Subcutaneous adipose tissue (tissue), 4 donors: ENCODE measurements around the gene SHROOM2. TPM values are rescaled to one million over a fixed set of nuclear protein-coding genes. Genes with fewer than 3 reads are reported as not detected.

ENCODE experiments used
- total RNA-seq, 4 donors: library from RNA; depleted of rRNA; stranded (reverse); fragments of >200 nt; gene quantifications; one replicate each; pipeline ENCODE4 v1.1.0, GENCODE V29; 2016
- TF ChIP-seq, protein P1 (sequence below): fragments of 450-650 bp; IDR thresholded peaks from one replicate; pipeline ENCODE4 v1.5.1; 2016; ENCODE audit warnings: low read depth, mild to moderate bottlenecking, control low read depth, antibody characterized with exemption, moderate library complexity

Gene SHROOM2, protein sequence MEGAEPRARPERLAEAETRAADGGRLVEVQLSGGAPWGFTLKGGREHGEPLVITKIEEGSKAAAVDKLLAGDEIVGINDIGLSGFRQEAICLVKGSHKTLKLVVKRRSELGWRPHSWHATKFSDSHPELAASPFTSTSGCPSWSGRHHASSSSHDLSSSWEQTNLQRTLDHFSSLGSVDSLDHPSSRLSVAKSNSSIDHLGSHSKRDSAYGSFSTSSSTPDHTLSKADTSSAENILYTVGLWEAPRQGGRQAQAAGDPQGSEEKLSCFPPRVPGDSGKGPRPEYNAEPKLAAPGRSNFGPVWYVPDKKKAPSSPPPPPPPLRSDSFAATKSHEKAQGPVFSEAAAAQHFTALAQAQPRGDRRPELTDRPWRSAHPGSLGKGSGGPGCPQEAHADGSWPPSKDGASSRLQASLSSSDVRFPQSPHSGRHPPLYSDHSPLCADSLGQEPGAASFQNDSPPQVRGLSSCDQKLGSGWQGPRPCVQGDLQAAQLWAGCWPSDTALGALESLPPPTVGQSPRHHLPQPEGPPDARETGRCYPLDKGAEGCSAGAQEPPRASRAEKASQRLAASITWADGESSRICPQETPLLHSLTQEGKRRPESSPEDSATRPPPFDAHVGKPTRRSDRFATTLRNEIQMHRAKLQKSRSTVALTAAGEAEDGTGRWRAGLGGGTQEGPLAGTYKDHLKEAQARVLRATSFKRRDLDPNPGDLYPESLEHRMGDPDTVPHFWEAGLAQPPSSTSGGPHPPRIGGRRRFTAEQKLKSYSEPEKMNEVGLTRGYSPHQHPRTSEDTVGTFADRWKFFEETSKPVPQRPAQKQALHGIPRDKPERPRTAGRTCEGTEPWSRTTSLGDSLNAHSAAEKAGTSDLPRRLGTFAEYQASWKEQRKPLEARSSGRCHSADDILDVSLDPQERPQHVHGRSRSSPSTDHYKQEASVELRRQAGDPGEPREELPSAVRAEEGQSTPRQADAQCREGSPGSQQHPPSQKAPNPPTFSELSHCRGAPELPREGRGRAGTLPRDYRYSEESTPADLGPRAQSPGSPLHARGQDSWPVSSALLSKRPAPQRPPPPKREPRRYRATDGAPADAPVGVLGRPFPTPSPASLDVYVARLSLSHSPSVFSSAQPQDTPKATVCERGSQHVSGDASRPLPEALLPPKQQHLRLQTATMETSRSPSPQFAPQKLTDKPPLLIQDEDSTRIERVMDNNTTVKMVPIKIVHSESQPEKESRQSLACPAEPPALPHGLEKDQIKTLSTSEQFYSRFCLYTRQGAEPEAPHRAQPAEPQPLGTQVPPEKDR (N-terminal part only)
- total RNA-seq: under 1 TPM; 0.16 to 0.44 (median 0.27) TPM

DNA sequence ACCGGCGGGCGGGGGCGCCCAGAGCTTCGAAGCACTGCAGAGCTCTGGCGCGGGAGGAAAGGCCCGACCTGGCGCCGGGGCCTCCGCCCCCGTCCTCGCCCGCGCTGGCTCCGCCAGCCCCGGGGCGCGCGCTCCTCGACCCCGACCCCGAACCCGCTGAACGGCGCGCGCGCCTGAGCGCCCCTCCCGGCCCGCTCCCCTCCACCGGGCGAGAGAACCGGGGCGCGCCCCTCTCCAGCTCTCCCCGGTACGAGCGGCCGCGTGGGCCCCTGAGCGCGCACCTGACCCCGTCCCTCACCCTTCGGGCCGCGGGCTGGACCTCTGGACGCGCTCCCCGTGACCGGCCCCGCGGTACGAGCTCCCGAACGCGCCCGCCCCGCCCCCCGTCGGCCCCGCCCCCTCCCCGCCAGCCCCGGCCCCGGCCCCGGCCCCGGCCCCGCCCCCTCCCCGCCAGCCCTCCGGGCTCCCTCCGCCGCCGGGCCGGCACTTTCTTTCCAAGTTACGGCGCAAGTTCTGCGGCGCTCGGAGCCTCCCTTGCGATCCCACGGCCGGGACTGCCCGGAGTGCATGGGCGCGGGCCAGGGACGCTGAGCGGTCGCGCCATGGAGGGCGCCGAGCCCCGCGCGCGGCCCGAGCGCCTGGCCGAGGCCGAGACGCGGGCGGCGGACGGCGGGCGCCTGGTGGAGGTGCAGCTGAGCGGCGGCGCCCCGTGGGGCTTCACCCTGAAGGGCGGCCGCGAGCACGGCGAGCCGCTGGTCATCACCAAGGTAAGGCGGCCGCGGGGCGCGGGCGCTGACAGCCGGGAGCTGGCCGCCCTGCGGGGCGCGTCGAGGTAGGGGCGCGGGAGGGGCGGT, at the start of gene SHROOM2:
Gene SHROOM2, plus strand, starts transcription at position 486 of the 854 bp plus-strand sequence. Its CDS starts 117 bp downstream, at position 603.
- TF ChIP-seq, protein P1, sequence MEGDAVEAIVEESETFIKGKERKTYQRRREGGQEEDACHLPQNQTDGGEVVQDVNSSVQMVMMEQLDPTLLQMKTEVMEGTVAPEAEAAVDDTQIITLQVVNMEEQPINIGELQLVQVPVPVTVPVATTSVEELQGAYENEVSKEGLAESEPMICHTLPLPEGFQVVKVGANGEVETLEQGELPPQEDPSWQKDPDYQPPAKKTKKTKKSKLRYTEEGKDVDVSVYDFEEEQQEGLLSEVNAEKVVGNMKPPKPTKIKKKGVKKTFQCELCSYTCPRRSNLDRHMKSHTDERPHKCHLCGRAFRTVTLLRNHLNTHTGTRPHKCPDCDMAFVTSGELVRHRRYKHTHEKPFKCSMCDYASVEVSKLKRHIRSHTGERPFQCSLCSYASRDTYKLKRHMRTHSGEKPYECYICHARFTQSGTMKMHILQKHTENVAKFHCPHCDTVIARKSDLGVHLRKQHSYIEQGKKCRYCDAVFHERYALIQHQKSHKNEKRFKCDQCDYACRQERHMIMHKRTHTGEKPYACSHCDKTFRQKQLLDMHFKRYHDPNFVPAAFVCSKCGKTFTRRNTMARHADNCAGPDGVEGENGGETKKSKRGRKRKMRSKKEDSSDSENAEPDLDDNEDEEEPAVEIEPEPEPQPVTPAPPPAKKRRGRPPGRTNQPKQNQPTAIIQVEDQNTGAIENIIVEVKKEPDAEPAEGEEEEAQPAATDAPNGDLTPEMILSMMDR: no peak

DNA sequence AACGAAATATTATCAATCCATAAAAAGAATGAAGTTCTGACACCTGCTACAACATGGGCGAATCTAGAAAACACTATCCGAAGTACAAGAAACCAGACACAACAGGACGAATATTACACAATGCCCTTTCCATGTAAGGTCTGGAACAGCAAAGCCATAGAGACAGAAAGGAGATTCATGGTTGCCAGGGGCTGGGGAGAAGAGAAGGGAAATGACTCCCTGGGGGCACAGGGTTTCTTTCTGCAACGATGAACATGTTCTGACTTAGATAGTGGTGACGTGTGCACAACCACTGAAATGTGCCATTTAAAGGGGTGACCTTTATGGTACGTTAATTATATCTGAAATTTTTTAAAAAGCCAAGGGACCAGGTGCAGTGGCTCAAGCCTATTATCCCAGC, 48.9 kb upstream of the SHROOM2 start:
- TF ChIP-seq, protein P1: no peak

DNA sequence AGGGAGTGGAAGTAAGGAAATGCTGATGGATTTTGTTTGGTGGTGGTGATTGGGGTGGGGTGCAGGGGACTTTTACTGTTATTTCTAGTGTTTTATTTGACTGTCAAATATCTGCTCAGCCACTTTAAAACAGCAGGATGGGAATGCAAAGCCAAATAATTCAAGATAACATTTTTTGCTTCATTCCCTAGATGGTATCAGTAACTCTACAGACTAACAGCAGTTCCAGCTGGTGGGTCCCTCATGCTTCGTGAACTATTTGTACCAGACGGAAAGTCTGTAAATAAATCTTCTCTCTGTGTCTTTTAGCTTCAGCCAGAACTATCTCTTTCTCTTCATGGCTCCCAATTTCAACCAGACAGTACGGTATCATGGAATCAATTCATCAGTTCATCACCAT, 48.1 kb upstream of the SHROOM2 start:
- TF ChIP-seq, protein P1: no peak

DNA sequence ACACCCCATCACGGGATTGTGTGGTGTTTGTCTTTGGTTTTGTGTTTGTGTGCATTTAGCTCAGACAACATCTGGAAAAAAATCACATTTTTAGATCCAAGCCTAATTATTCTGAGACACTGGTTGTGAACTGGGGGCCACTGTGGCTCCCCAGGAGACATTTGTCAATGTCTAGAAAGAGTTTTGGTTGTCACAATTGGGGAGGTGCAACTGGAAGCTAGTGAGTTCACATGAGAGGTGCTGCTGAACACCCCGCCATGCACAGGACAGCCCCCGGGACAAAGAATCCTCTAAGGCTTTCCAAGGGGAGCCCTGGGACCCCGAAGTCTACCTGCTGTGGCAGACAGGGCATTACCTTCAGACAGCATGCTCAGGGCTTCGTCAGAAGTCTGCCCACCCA, 47.1 kb upstream of the SHROOM2 start:
- TF ChIP-seq, protein P1: no peak

DNA sequence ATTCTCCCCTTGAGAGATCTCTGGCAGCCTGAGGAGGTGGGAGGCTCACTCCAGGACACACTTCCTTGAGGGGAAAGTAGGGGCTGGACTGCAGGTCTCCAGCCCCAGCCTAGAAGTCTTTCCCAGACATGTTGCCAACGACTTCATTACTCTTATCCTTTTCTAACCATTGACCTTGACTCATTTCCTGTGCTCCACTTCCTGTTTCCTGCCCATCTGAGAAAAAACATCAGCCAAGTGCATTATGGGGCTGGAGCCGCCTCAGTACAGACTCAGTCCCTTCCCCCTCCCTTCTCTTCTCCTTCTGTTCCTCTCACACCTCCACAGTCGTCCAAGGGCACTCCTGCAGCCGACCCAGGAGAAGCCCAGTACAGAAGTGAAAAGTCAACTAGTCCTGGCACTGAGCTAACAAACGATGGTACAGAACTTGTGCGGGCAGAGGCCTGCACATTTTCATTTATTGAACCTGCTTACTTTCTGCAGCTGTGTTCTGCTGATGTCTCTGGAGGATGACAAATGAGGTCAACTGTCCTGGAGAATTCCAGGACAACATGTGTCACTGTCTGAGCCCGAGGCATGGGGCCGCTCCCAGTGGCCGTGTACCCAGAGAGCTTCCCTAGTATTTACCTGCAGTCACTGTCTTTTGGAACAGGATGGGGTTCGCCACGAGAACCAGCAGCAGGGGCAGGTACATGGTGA, 40.7 kb upstream of the SHROOM2 start:
- TF ChIP-seq, protein P1: no peak

DNA sequence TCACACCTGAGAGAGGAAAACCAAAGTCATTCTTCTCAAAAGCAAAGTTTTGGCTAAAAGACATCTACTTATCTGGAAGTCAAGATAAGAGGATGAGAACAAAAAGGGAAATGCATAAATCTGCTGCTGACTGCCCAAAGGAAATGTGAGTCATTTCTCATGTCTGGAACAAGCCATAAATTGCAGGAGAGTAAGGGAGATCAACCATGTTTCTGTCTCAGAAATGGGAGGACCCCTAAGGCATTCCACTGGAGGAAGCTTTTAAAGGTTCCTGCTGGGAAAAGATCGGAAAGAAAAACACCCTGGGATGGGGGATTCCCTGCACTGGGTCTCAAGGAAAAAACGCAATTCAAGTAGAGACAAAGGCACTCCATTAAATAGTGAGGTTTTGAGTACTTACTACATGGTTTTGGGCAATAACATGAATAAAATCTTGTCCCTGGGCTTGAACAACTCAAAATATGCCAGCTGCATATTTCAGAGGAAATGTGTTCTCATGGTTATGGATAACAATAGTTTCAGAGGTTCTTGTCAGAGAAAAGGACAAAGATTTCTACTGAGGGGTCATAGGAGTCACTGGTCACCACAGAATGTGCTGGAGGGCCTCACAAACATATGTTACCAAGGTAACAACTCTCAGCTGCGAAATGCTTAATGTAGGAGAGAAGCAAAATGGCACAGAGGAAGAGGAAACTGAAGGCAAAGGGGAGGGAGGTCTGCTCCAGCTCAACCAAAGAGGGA, 39.9 kb upstream of the SHROOM2 start:
- TF ChIP-seq, protein P1: no peak
